GM21576 (cell line): ENCODE results near the gene TPX2.

Source experiments
- ATAC-seq: cut with Tn5 transposase; IDR thresholded peaks from one replicate; pipeline ENCODE4 v1.9.1; 2021; ENCODE audit warnings: mild to moderate bottlenecking, moderate library complexity; ENCODE audit not compliant: unreplicated experiment

The TPX2 gene

DNA sequence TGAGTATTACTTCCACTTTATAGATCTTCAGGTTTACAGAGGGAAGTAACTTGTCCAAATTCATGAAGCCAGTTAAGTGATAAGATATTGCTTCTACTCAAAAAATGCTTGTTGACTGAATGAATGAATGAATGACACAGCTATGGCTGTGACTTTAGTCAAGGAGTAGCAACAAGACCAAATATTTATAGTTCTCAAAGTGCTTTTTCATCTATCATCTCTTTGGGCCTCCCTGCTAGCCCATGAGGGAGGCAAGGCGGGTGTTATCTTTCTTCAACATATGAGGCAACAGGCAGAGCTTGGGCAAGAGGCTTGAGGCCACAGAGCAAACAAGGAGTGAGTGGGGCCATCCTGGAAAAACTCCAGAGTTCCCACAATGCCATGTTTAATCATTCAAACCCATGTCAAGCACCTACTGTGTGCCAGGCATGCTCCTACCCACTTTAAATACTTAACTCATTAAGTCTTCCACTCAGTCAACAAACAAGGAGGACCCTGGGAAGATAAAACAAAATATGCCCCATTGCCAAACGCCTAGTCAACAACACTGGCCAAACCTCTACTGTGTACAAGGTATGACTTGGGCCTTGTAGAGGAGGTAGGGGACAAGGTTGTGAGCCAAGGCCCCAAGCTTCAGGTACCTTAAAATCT, 32.4 kb upstream of the TPX2 start:
- ATAC-seq = no peak

- no peak for ATAC-seq
These were observed 31.9 kb upstream of the TPX2 start for GRCh38 chr20:31707258-31707615.

GRCh38 chr20:31707994-31708735, 30.9 kb upstream of the TPX2 start:
- no peak for ATAC-seq

- ATAC-seq = no peak
These were observed 30.2 kb upstream of the TPX2 start for GRCh38 chr20:31708736-31709534.

- no peak for ATAC-seq
These were observed 29.2 kb upstream of the TPX2 start for GRCh38 chr20:31709939-31710338.

- ATAC-seq = no peak
These were observed 28.5 kb upstream of the TPX2 start for GRCh38 chr20:31710423-31711108.

GRCh38 chr20:31711179-31712111, 27.6 kb upstream of the TPX2 start:
- no peak for ATAC-seq

DNA sequence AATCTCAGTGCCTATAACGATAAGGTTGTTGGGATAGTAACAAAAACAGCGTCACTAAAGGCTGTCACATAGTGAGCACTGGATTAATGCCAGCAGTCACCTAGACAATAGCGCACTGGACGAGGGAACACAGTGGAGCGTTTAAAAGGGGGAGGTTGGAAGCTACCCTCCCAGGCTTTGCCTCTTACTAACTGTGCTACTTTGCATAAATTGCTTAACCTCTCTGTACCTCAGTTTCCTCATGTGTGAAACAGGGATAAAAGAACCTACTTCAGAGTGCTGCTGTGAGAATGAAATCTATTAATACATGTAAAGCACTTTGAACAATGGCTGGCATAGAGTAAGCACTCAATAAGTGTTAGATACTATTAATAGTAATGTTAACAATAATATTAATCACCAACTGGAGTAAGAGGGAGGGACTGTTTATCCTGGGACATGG, 27.0 kb upstream of the TPX2 start:
- ATAC-seq = no peak

GRCh38 chr20:31712564-31713311, 26.4 kb upstream of the TPX2 start:
- ATAC-seq = no peak

GRCh38 chr20:31713312-31714273, 25.5 kb upstream of the TPX2 start:
- ATAC-seq = no peak

DNA sequence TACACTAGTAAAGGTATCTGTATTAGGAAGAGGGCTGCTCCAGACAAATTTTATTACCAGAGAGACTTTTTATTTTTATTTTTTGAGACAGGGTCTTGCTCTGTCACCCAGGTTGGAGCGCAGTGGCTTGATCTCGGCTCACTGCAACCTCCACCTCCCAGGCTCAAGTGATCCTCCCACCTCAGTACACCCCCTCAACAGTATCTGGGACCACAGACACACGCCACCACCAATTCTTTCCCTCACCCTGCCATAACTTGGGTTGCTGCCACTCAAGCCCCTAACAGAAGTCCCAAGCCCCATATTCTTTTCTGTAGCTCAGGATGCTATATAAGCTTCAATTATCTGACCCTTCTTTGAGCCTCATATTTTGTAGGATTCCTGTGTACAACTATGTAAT, 23.3 kb upstream of the TPX2 start:
- no peak for ATAC-seq

DNA sequence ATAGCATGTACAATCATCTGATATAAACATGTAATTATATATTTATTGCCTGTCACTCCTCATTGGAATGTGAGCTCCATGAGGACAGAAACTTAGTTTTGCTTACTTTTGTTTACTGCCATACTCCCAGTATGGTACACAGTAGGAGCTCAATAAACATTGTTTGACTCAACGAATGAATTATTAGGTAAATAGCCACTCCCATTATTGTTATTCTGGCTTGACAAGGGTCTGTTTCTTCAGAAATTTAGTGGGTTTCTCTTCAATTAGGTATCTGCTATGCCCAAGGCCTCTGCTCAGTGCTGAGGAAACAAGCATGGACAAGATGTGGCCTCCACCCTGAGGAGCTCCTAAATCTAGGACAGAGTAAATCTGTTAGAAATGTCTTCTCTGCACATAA, 22.7 kb upstream of the TPX2 start:
- ATAC-seq = no peak

GRCh38 chr20:31716818-31717477, 22.1 kb upstream of the TPX2 start:
- no peak for ATAC-seq

- no peak for ATAC-seq
These were observed 21.4 kb upstream of the TPX2 start for GRCh38 chr20:31717478-31718201.

- no peak for ATAC-seq
These were observed 20.0 kb upstream of the TPX2 start for GRCh38 chr20:31718952-31719643.

DNA sequence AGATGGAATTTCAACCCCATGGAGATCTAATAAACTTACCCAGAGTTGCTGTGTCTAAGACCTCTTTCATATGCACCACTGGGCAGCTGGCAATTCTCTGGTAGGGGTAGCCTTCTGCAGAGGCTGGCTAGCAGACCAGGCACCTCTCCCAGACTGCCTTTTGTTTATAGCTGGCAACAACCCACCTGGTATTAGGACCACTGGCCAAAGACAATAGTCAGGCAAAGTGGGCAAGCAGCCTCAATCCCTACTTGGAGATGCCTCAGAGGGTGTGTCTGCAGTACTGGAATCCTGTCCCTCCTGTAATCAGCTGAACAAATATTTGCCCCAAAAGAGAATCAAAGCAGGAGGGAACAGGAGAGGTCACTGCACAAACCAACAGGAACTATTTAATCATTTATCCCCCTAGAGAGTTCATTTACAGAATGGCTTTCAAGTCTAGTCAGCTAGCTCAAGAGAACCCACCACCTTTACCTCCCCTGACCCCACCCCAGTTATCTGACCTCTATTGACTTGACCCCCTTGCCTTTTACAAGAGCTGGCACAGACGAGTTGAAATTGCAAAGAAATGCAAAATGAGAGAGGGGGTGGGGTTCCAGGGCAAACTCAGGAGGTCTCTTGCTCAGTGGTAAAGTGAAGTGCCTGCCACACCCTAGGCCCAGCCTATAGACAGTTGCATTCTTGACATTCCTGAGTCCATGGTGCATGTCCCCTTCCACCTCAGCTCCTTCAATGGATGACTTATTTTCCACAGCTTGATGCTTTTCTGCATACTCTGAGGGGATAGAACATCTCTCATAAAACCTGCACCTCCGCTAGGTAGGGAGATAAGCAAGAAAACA, 19.2 kb upstream of the TPX2 start:
- no peak for ATAC-seq
